ENCODE measurements around the gene ANKRD34B. TPM values are rescaled to one million over a fixed set of nuclear protein-coding genes. Genes with fewer than 3 reads are reported as not detected.

Gene ANKRD34B
- total and polyA plus RNA-seq, 10 of the 15 experiments (the other 5 are each of a cell fraction or from before 2014, with no cell fraction given), result under 0.01 TPM; not detected in 9

- TF ChIP-seq MLLT1 (IDR thresholded peaks at IDR 0.05) (no peak), PAX5 (IDR thresholded peaks at IDR 0.05; ENCODE audit: borderline replicate concordance, low read depth, low read length) (0 out of 2 replicates have a peak, but pooled peaks have one; percentile 29), NR2F1 (conservative IDR thresholded peaks at IDR 0.05) (0 out of 2 replicates have a peak, but pooled peaks have one; percentile 17), SMAD1 (IDR thresholded peaks at IDR 0.05; ENCODE audit: low read depth, partially characterized antibody) (no peak), MXI1 (IDR thresholded peaks at IDR 0.05; ENCODE audit: low read depth, low read length) (no peak), ASH2L (IDR thresholded peaks at IDR 0.05; ENCODE audit: borderline replicate concordance, low read depth) (no peak), ETV6 (conservative IDR thresholded peaks at IDR 0.05 in 1 of 2, IDR thresholded peaks at IDR 0.05 in 1 of 2; ENCODE audit: borderline replicate concordance in 1 of 2, low read depth in 1 of 2) (0 out of 4 replicates have a peak, but pooled peaks of 1 of the 2 experiments have one; percentile 44), MEF2A (IDR thresholded peaks at IDR 0.05; ENCODE audit: insufficient read depth, low read depth, low read length) (0 out of 2 replicates have a peak, but pooled peaks have one; percentile 22)
Measured at GRCh38 chr5:80607832-80608231, 37.8 kb upstream of the ANKRD34B start (continued).

GRCh38 chr5:80607343-80607742, 37.3 kb upstream of the ANKRD34B start:
- Histone ChIP-seq H3K27ac (ENCODE audit: control insufficient read depth, insufficient read depth) (no peak overlapping the region), H3K9ac (ENCODE audit: control insufficient read depth, insufficient read depth, low read length) (no peak overlapping the region), H3K79me2 (ENCODE audit: control insufficient read depth, insufficient read depth, low read length) (no peaks in the 10 kb centered on the region), H3K27me3 (replicated peaks in 1 of 2; ENCODE audit: control insufficient read depth in 2 of 2, insufficient read depth in 2 of 2, low read length in 1 of 2) (no peaks in the 10 kb centered on the region), H3K9me3 (replicated peaks; ENCODE audit: control insufficient read depth, insufficient read depth, low read length) (peaks cover 5% of the 10 kb centered on the region; the same call in 2 of the 3 replicates), H3K4me3 (no peak overlapping the region), H3K4me1 (ENCODE audit: control insufficient read depth, insufficient read depth, low read length) (peaks cover 10% of the 10 kb centered on the region), H3K36me3 (ENCODE audit: control insufficient read depth in 2 of 2, insufficient read depth in 2 of 2, low read length in 1 of 2) (no peaks in the 10 kb centered on the region), H2AFZ (ENCODE audit: control insufficient read depth, low read depth, low read length) (no peak overlapping the region), H3K4me2 (ENCODE audit: control insufficient read depth, insufficient read depth) (no peak overlapping the region; the same call in 1 of the 2 replicates), H4K20me1 (ENCODE audit: control insufficient read depth, insufficient read depth) (no peaks in the 10 kb centered on the region)
- ATAC-seq (no peak), FAIRE-seq (no peak), DNase-seq (ENCODE audit: low read depth, low spot score) (no peak)
- SMC1A ChIA-PET (ENCODE audit: uncharacterized antibody, unreplicated experiment), result interaction anchor here (0.9 to 1.2 kb wide), 3 partner anchors 9 to 300 kb away, joined by 3 read pairs; no protein-coding TSS in a partner anchor
- POLR2A ChIA-PET, result no interaction called here
- in situ Hi-C loops (cut with MboI), result no loop called here
- RAD21 ChIA-PET (ENCODE audit: unreplicated experiment), result no interaction called here
- BruUV-seq (replicated peaks), result no TSS peak
- TF ChIP-seq GABPA (IDR thresholded peaks at IDR 0.05; ENCODE audit: low read depth) (no peak), SUZ12 (IDR thresholded peaks at IDR 0.05; ENCODE audit: unreplicated experiment) (no peak), PML (IDR thresholded peaks at IDR 0.05; ENCODE audit: low read length) (no peak), NFYB (IDR thresholded peaks at IDR 0.05; ENCODE audit: insufficient read depth, low read depth, low read length) (no peak), HSF1 (IDR thresholded peaks at IDR 0.05; ENCODE audit: low read depth, low read length) (no peak), POLR2AphosphoS5 (IDR thresholded peaks at IDR 0.05; ENCODE audit: low read length) (no peak), ZNF207 (IDR thresholded peaks at IDR 0.05; ENCODE audit: borderline replicate concordance) (no peak), ZNF622 (IDR thresholded peaks at IDR 0.05) (no peak)
- intact Hi-C loops (cut with micrococcal nuclease; ENCODE audit: unreplicated experiment), result no loop called here
- CTCF ChIA-PET, result interaction anchor here (0.6 to 0.7 kb wide), 2 partner anchors 21 to 49 kb away, joined by 3 read pairs; no protein-coding TSS in a partner anchor

Data from GM12878 (cell line).